Measurements from ENCODE around the gene RTF2. TPM values are rescaled to one million over a fixed set of nuclear protein-coding genes. Genes with fewer than 3 reads are reported as not detected.

The RTF2 gene
- total RNA-seq, 1 experiment from 2014 or later = 121 TPM

DNA sequence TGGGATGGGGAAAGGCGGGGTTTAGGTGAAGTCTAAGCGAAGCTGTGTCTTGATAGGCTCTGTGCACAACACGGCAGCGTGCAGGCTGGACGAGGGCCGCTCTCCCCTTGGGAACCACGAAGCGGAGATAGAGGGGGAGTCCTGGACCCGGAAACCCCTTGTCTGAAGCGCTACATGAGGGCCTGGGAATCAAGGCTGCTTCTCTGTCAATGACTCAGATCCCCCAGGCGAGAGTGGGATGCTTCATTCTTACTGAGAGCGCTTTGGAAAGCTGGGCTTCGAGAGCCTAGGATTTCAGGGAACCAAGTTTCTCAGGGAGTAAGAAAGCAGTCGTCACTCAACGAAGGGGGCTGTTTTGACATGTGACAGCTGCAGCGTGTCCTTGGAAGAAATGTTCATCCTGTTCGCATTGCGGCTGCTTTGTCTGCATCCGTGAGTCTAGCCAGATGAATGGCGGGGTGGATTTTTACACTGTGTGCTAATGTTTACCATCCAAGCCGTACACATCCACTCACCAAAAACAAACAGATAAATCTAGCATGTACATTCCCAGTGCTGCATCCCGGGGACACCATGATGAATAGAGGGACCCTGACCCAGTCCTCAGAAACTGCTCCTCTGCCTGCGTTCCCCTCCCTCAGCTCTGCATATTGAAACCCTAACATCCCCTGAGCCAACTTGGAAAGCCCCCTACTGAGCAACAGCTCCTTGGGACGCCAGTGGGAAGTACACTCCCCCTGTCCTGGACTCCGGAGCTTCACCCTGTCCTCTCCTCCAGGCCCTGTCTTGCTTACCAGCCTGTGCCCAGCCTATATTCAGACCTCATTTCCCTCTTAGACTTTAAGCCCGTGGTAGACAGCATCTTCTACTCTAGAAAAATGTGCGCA, 24.5 kb upstream of the RTF2 start:
- H3K36me3 ChIP-seq = no peaks in the 10 kb centered on the region
- H3K9me3 ChIP-seq (replicated peaks) = no peaks in the 10 kb centered on the region
- H3K4me3 ChIP-seq = no peak overlapping the region
- DNase-seq (ENCODE audit: low read depth in 1 of 2, low spot score in 2 of 2) = no peak
- H3K27me3 ChIP-seq (replicated peaks) = no peaks in the 10 kb centered on the region
- H3K4me1 ChIP-seq (replicated peaks) = peaks cover 16% of the 10 kb centered on the region
- no peak overlapping the region for H3K27ac ChIP-seq

DNA sequence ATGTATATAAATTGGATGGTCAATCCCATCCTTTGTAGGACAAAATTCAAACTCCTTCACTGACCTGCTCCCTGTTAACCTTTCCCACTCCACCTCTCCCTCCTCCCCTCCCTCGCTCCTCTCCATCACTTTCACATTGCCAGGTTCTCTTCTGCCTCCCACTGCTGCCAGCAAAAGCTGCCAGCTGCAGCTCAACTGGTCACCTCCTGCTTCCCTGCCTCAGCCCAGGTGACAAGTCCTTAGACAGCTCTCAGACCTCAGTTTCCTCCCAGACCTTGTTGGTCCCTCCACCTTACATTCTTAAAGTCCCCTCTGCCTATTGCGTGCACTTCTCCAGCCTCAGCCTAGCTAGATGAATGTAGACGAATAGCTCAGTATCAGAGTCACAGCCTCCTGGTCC, 23.3 kb upstream of the RTF2 start:
- H3K4me3 ChIP-seq = no peak overlapping the region
- no peak for DNase-seq (ENCODE audit: low read depth in 1 of 2, low spot score in 2 of 2)
- no peaks in the 10 kb centered on the region for H3K9me3 ChIP-seq (replicated peaks)
- H3K27ac ChIP-seq = no peak overlapping the region
- H3K27me3 ChIP-seq (replicated peaks) = no peaks in the 10 kb centered on the region
- peaks cover 5% of the 10 kb centered on the region for H3K4me1 ChIP-seq (replicated peaks)
- H3K36me3 ChIP-seq = no peaks in the 10 kb centered on the region

DNA sequence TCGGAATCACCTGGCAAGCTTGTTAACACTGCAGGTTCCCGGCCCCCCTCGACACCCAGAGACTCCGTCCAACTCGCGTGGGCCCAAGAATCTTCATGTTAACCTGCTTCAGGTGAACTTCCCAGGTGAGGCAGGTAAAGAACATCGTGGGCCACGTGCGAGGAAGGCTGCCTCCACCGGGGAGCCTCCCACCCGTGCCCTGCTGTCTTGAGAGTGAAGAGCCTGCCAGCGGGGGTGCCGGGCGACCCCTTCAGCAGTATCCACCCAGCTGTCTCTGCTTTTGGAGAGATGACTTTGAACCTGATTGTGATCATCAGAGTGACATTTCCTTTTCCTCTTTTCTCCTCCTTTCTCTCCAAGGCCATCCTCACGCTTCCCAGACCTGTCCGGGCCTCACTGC, 22.9 kb upstream of the RTF2 start:
- DNase-seq (ENCODE audit: low read depth in 1 of 2, low spot score in 2 of 2) = no peak
- H3K4me1 ChIP-seq (replicated peaks) = peaks cover under 1% of the 10 kb centered on the region; the same call in 1 of the 2 replicates
- H3K27ac ChIP-seq = no peak overlapping the region
- no peak overlapping the region for H3K4me3 ChIP-seq
- no peaks in the 10 kb centered on the region for H3K27me3 ChIP-seq (replicated peaks)
- no peaks in the 10 kb centered on the region for H3K9me3 ChIP-seq (replicated peaks)
- H3K36me3 ChIP-seq = no peaks in the 10 kb centered on the region

DNA sequence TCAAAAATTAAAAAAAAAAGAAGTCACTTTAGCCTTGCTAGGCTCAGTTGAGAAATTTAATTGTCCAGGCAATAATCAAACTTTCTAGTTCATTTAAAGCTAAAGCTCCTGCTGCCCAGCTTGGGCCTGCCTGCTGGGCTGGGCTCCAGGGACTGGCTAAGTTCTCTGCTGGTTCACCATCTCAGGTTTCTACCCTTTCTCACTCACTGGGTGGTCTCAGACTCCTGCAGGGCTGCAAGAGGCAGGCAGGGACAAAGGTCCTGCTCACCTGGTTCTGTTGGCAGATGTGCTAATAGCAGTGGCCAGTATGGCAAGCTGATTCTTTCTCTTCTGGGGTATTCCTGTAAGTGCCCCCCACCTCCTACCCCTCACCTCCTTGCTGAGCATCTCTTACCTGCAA, 21.2 kb upstream of the RTF2 start:
- no peak overlapping the region for H3K4me3 ChIP-seq
- H3K27me3 ChIP-seq (replicated peaks) = no peaks in the 10 kb centered on the region
- DNase-seq (ENCODE audit: low read depth in 1 of 2, low spot score in 2 of 2) = no peak
- H3K9me3 ChIP-seq (replicated peaks) = no peaks in the 10 kb centered on the region
- H3K4me1 ChIP-seq (replicated peaks) = no peaks in the 10 kb centered on the region
- no peaks in the 10 kb centered on the region for H3K36me3 ChIP-seq
- H3K27ac ChIP-seq = no peak overlapping the region

DNA sequence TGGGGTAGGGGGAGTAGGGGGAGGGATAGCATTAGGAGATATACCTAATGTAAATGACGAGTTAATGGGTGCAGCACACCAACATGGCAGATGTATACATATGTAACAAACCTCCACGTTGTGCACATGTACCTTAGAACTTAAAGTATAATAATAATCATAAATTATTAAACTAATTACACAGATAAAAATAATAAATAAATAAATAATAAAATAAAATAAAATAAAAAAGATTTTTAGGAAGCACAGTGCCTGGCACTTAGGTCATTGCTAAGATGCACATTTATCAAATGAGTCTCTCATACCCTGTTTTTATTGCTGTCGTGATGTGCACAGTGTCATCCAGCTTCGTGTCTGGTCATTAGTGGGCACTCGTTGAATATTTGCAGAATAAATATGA, 19.0 kb upstream of the RTF2 start:
- Histone ChIP-seq H3K4me1 (replicated peaks) (no peaks in the 10 kb centered on the region), H3K4me3 (no peak overlapping the region), H3K9me3 (replicated peaks) (no peaks in the 10 kb centered on the region), H3K36me3 (no peaks in the 10 kb centered on the region), H3K27me3 (replicated peaks) (no peaks in the 10 kb centered on the region), H3K27ac (no peak overlapping the region)
- no peak for DNase-seq (ENCODE audit: low read depth in 1 of 2, low spot score in 2 of 2)

DNA sequence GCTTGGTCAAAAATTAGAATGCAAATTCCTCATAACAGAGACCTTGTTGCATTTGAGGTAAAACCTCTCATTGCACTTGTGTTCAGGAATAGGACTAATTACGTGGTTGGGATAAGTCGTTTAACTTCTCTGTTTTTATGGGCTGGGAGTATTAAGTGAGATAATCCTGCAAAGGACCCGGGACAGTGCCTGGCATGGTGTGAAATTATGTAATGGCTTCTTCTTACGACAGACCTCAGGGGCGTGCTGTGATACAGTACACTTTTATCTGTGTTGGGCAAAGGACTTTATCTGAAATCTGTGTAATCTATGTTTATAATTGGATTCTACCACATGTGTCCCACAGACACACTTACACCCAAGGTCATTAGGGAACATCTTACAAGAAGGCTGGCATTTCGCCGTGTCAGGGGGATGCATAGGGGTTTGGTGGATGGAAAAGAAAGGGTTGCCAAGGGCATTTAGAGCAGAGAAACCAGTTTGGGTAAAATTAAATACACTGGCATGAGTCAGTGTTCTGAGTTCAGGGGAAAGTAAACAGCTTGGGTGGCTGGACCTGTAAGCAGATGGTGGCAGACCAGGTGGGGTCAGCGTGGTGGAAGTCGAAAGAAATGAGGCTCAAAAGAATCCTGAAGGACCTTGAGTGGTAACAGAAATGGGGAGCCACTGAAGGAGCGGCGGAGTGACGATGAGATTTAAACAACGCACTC, 17.2 kb upstream of the RTF2 start:
- Histone ChIP-seq H3K9me3 (replicated peaks) (no peaks in the 10 kb centered on the region), H3K4me3 (no peak overlapping the region), H3K4me1 (replicated peaks) (no peaks in the 10 kb centered on the region), H3K36me3 (no peaks in the 10 kb centered on the region), H3K27ac (no peak overlapping the region), H3K27me3 (replicated peaks) (no peaks in the 10 kb centered on the region)
- DNase-seq (ENCODE audit: low read depth in 1 of 2, low spot score in 2 of 2) = no peak

DNA sequence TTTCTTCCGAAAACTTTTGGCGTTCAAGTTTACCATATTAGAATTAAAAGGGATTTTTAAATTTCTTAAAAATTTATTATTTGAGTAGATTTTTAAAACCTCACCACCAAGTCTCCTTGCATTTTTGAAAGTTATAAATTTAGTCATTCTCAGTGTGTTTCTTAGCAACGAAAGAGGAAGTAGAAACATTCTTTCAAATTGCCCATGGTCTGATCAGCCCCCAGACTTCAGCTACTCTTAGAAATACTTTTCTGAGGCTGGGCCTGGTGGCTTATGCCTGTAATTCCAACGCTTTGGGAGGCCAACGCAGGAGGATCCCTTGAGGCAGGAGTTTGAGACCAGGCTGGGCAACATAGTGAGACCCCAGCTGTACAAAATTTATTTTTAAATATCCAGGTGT, 15.1 kb upstream of the RTF2 start:
- DNase-seq (ENCODE audit: low read depth in 1 of 2, low spot score in 2 of 2) = no peak
- Histone ChIP-seq H3K36me3 (no peaks in the 10 kb centered on the region), H3K27me3 (replicated peaks) (no peaks in the 10 kb centered on the region), H3K27ac (no peak overlapping the region), H3K4me3 (no peak overlapping the region), H3K9me3 (replicated peaks) (no peaks in the 10 kb centered on the region), H3K4me1 (replicated peaks) (no peaks in the 10 kb centered on the region)

DNA sequence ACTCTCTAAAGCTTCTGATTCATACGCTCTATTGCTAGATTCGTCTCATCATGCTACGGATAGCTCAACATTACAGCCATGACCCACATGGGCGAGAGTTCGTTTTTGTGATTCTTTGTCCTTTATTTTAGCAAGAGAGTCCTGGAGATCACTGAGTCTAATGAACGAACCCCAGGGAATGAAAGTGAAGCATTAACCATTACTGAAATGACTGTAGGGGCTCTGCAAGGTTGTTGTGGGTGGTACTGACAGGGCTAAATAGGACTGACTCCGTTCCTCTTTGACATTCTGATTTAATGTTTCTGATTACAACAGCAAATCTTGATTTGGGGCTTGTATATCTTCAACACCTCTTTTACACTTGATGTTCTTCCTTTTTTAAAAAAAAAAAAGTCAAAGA, 13.7 kb upstream of the RTF2 start:
- H3K4me3 ChIP-seq = no peak overlapping the region
- no peaks in the 10 kb centered on the region; the same call in 1 of the 2 replicates for H3K27me3 ChIP-seq (replicated peaks)
- no peak for DNase-seq (ENCODE audit: low read depth in 1 of 2, low spot score in 2 of 2)
- H3K4me1 ChIP-seq (replicated peaks) = no peaks in the 10 kb centered on the region
- H3K36me3 ChIP-seq = no peaks in the 10 kb centered on the region
- no peaks in the 10 kb centered on the region for H3K9me3 ChIP-seq (replicated peaks)
- no peak overlapping the region for H3K27ac ChIP-seq

DNA sequence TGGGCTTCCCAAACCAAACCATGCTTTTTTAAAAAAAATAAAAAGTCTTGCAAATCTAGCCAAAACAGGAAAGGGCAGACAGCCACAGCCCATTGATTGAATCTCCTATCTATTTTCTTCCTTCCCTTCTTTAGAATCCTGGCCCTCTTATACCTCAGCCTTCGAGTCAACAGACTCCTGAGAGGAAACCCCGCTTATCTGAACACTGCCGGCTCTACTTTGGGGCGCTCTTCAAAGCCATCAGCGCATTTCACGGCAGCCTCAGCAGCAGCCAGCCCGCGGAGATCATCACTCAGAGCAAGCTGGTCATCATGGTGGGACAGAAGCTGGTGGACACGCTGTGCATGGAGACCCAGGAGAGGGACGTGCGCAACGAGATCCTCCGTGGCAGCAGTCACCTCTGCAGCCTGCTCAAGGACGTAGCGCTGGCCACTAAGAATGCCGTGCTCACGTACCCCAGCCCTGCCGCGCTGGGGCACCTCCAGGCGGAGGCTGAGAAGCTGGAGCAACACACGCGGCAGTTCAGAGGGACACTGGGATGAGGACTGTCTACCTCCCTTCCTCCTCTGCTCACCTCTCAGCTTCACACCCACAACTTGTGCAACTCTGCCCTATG, 10.1 kb upstream of the RTF2 start:
- Histone ChIP-seq H3K4me3 (no peak overlapping the region), H3K4me1 (replicated peaks) (no peaks in the 10 kb centered on the region), H3K27ac (no peak overlapping the region), H3K27me3 (replicated peaks) (peaks cover 4% of the 10 kb centered on the region; the same call in 1 of the 2 replicates), H3K36me3 (no peaks in the 10 kb centered on the region), H3K9me3 (replicated peaks) (no peaks in the 10 kb centered on the region)
- DNase-seq (ENCODE audit: low read depth in 1 of 2, low spot score in 2 of 2) = no peak

DNA sequence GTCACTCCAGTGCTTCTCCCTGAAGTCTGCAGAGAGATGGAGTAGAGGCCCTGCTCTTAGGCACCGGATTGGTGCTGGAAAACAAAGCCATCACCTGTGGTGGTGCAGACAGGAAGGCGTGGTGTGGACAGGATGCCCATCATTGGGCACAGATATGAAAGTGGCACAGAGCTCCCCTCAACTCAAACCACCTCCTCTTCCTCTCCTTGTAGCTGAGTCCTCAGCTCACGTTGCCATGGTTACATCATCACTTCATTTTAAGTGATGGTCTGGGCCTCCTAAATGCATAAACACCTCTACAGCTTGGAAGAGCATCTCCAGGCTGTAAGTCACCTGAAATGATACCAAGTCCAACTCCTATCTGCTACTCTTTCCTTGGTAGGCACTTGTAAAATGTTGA, 8.0 kb upstream of the RTF2 start:
- Histone ChIP-seq H3K36me3 (no peaks in the 10 kb centered on the region), H3K27me3 (replicated peaks) (peaks cover 4% of the 10 kb centered on the region; the same call in 1 of the 2 replicates), H3K9me3 (replicated peaks) (no peaks in the 10 kb centered on the region)

DNA sequence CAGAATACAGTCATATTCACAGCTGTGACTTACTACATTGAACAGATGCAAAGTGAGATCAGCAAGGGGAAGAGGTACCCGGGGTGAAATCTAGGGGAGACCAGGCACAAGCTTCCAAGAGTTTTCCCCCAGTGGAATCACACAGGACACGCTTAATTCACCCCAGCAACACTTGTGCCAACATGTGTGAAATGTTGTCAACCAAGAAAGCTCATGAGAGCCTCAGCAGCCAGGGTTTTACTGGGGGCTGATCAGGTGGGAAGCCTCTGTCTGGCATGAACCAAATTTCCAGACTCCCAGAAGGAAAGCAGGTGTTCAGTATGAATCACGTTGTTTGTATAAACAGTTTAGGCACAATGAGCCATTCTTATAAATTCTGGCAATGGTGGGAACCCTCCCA, 6.9 kb upstream of the RTF2 start:
- Histone ChIP-seq H3K4me1 (replicated peaks) (no peaks in the 10 kb centered on the region), H3K36me3 (no peaks in the 10 kb centered on the region), H3K4me3 (no peak overlapping the region), H3K27me3 (replicated peaks) (peaks cover 4% of the 10 kb centered on the region; the same call in 1 of the 2 replicates), H3K27ac (no peak overlapping the region), H3K9me3 (replicated peaks) (no peaks in the 10 kb centered on the region)
- no peak for DNase-seq (ENCODE audit: low read depth in 1 of 2, low spot score in 2 of 2)

More for the DNA sequence above, 8.0 kb upstream of the RTF2 start:
- DNase-seq (ENCODE audit: low read depth in 1 of 2, low spot score in 2 of 2) = no peak
- Histone ChIP-seq H3K27ac (no peak overlapping the region), H3K4me3 (no peak overlapping the region), H3K4me1 (replicated peaks) (no peaks in the 10 kb centered on the region)

DNA sequence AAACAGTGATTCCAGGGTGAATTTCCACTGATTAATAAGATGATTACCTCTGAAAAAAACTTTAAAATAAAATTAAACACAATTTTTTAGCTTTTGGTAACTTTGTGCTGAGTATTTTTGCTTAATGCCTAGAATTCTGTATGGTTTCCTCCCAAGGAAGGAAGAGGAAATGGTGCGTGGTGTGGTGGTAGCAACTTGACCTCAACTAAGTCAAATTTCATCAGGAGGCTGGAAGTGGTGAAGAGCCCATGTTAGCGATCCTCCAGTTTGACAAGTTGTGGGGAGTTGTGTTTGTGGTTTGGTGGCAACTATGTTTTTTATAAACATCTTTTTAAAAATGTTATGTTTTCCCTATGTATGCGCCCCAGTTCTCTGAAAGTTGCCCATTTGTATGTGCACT, 5.0 kb upstream of the RTF2 start:
- peaks cover 4% of the 10 kb centered on the region; the same call in 1 of the 2 replicates for H3K27me3 ChIP-seq (replicated peaks)
- H3K4me3 ChIP-seq = no peak overlapping the region
- H3K4me1 ChIP-seq (replicated peaks) = no peaks in the 10 kb centered on the region
- H3K27ac ChIP-seq = no peak overlapping the region
- DNase-seq (ENCODE audit: low read depth in 1 of 2, low spot score in 2 of 2) = no peak
- no peaks in the 10 kb centered on the region; the same call in 1 of the 2 replicates for H3K36me3 ChIP-seq
- H3K9me3 ChIP-seq (replicated peaks) = no peaks in the 10 kb centered on the region

DNA sequence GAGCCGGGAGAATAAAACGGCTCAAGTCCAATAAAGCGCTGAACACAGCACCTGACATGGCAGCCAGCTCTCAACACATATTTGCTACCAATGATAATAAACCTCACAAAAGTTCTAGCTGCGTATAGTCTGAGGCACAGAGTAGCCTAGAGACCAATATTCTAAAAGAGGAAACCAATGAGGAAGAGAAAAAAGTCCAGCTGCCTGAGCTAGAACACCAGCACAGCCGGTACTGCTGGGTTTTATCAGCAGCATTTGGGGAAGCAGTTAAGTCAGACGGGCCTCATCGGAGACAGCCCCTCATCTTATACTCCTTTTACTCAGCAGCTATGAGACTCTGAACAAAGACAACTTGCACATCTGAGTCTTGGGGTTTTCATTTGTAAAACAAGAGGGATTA, 2.4 kb upstream of the RTF2 start:
- H3K36me3 ChIP-seq = peaks cover 16% of the 10 kb centered on the region; the same call in 1 of the 2 replicates
- no peaks in the 10 kb centered on the region; the same call in 1 of the 2 replicates for H3K27me3 ChIP-seq (replicated peaks)
- H3K9me3 ChIP-seq (replicated peaks) = no peaks in the 10 kb centered on the region
- H3K4me1 ChIP-seq (replicated peaks) = peaks cover 6% of the 10 kb centered on the region; the same call in 1 of the 2 replicates
- no peak for DNase-seq (ENCODE audit: low read depth in 1 of 2, low spot score in 2 of 2)
- no peak overlapping the region for H3K27ac ChIP-seq
- no peak overlapping the region for H3K4me3 ChIP-seq

DNA sequence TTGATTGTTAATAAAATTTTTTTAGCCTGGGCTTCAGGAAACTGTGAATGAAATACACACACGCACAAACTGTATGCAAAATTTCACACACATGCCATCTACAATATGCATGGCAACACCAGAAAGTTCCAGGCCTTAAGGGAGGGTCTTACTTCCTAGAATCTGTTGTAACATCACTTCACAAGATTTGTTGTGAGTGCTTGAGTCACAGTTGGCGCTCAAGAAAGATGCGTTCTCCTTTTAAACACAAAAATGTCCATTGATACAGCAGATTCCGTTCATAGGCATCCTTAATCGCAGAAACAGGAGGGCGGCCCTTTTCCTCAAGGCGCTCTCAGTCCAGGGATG, 485 bp upstream of the RTF2 start:
- H3K36me3 ChIP-seq = peaks cover 18% of the 10 kb centered on the region
- H3K4me1 ChIP-seq (replicated peaks) = peaks cover 6% of the 10 kb centered on the region; the same call in 1 of the 2 replicates
- peak overlapping the region; percentile 73 for H3K27ac ChIP-seq
- no peak for DNase-seq (ENCODE audit: low read depth in 1 of 2, low spot score in 2 of 2)
- H3K27me3 ChIP-seq (replicated peaks) = no peaks in the 10 kb centered on the region; the same call in 1 of the 2 replicates
- no peaks in the 10 kb centered on the region for H3K9me3 ChIP-seq (replicated peaks)
- H3K4me3 ChIP-seq = peak overlapping the region; percentile 62
